SU-DHL-6 (cell line): Measurements from ENCODE around the gene DENND6B.

ENCODE experiments used
- EZH2phosphoT487 ChIP-seq: fragments of 200-600 bp; sonication (generic), shearing (Covaris generic); conservative IDR thresholded peaks from 2 replicates; pipeline ENCODE4 v1.6.1; 2018; ENCODE audit warnings: mild to moderate bottlenecking, antibody characterized with exemption, low read length, moderate library complexity, mixed read lengths
- TF ChIP-seq, protein P1 (sequence below): fragments of 200-600 bp; sonication (generic); IDR thresholded peaks from one replicate; pipeline ENCODE4 v1.5.1; 2017; ENCODE audit warnings: antibody characterized with exemption, mild to moderate bottlenecking, low read length, moderate library complexity; ENCODE audit not compliant: insufficient read depth, poor library complexity, severe bottlenecking

DNA sequence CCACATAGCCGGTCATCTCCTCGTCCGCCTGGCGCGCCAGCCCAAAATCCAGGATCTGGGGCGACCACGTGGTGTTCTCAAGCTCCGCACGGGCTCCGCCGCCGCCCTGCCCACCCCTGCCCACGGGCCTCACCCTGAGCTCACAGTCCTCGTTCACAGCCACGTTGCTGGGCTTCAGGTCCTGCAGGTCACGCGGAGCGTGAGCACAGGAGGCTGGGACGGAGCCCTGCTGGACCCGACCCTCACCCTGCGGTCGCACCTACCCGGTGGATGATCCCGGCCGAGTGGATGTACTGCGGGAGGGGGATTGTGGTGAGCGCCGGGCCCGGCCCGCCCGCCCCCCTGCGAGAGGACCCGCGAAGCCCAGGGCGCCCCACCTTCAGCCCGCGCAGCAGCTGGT lies 59.8 kb downstream of the DENND6B start:
- TF ChIP-seq, protein P1, sequence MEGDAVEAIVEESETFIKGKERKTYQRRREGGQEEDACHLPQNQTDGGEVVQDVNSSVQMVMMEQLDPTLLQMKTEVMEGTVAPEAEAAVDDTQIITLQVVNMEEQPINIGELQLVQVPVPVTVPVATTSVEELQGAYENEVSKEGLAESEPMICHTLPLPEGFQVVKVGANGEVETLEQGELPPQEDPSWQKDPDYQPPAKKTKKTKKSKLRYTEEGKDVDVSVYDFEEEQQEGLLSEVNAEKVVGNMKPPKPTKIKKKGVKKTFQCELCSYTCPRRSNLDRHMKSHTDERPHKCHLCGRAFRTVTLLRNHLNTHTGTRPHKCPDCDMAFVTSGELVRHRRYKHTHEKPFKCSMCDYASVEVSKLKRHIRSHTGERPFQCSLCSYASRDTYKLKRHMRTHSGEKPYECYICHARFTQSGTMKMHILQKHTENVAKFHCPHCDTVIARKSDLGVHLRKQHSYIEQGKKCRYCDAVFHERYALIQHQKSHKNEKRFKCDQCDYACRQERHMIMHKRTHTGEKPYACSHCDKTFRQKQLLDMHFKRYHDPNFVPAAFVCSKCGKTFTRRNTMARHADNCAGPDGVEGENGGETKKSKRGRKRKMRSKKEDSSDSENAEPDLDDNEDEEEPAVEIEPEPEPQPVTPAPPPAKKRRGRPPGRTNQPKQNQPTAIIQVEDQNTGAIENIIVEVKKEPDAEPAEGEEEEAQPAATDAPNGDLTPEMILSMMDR: no peak
- TF ChIP-seq EZH2phosphoT487: no peak
